Right atrium auricular region (tissue), 2 donors: ENCODE data around the gene DENND4A. TPM values are rescaled to one million over a fixed set of nuclear protein-coding genes. Genes with fewer than 3 reads are reported as not detected.

Source experiments
- DNase-seq: peaks from one replicate; pipeline ENCODE4 v3.0.0-alpha.2; 2019; ENCODE audit warnings: low spot score
- H3K27ac ChIP-seq, 2 donors: fragments of 200-600 bp; sonication (generic); 1 replicate in 1 of 2; 2 replicates in 1 of 2; pipeline ENCODE4 v1.5.1; 2016 to 2019
- H3K27me3 ChIP-seq, 2 donors: fragments of 200-600 bp; sonication (generic); one replicate each; pipeline versions ENCODE4 v1.5.1 to v1.6.0; 2017 to 2019
- H3K36me3 ChIP-seq: fragments of 200-600 bp; sonication (generic); one replicate; pipeline ENCODE4 v1.5.1; 2016
- H3K4me1 ChIP-seq, 2 donors: fragments of 200-600 bp; sonication (generic); one replicate each; pipeline versions ENCODE4 v1.5.1 to v1.6.0; 2017 to 2019
- H3K4me3 ChIP-seq, 2 donors: fragments of 200-600 bp; sonication (generic); 1 replicate in 1 of 2; 2 replicates in 1 of 2; pipeline ENCODE4 v1.5.1; 2017 to 2019; ENCODE audit warnings: mild to moderate bottlenecking in 1 of 2, moderate library complexity in 1 of 2
- H3K9me3 ChIP-seq, 2 donors: fragments of 200-600 bp; sonication (generic); one replicate each; pipeline ENCODE4 v1.5.1; 2019
- CTCF ChIP-seq, 2 donors: fragments of 200-600 bp; sonication (generic); IDR thresholded peaks; one replicate each; pipeline ENCODE4 v1.5.1; 2019; ENCODE audit warnings: antibody characterized with exemption in 2 of 2
- total RNA-seq, 2 donors: library from RNA; depleted of rRNA; stranded (reverse); fragments of >200 nt; gene quantifications; one replicate each; pipeline ENCODE4 v1.1.0, GENCODE V29; 2016

Gene DENND4A
- total RNA-seq = 10 to 100 TPM; 15.2 to 19.4 TPM

- Histone ChIP-seq H3K4me1 (peaks cover 0 to 4% of the 10 kb centered on the region in 2 donors), H3K27me3 (no peaks in the 10 kb centered on the region), H3K4me3 (peak within 1 kb of the TSS; percentile 86 to 97), H3K9me3 (no peaks in the 10 kb centered on the region), H3K27ac (peak within 1 kb of the TSS; percentile 99 to 100), H3K36me3 (no peaks in the 10 kb centered on the region)
- peak; percentile 98 for DNase-seq
- no peak for TF ChIP-seq CTCF (IDR thresholded peaks at IDR 0.05)
Observed at GRCh38 chr15:65792138-65792987, at the start of gene DENND4A. Gene DENND4A, minus strand, starts transcription at chr15:65792293. Its CDS starts 35,843 bp downstream, at chr15:65756450.

- no peaks in the 10 kb centered on the region for H3K36me3 ChIP-seq
- peaks cover 0 to 7% of the 10 kb centered on the region in 2 donors for H3K4me1 ChIP-seq
- H3K4me3 ChIP-seq = peak overlapping the region; percentile 2 to 23
- TF ChIP-seq CTCF (IDR thresholded peaks at IDR 0.05) = no peak
- H3K27ac ChIP-seq = peak overlapping the region in 1 of 2 donors; percentile 56
- no peaks in the 10 kb centered on the region for H3K27me3 ChIP-seq
- DNase-seq = no peak
- H3K9me3 ChIP-seq = no peaks in the 10 kb centered on the region
Observed at GRCh38 chr15:65841121-65841930, 49.2 kb upstream of the DENND4A start.

GRCh38 chr15:65839985-65840384 lies 47.9 kb upstream of the DENND4A start:
- Histone ChIP-seq H3K27ac (no peak overlapping the region), H3K36me3 (no peaks in the 10 kb centered on the region), H3K4me3 (no peak overlapping the region), H3K27me3 (no peaks in the 10 kb centered on the region), H3K4me1 (peaks cover 0 to 14% of the 10 kb centered on the region in 2 donors), H3K9me3 (no peaks in the 10 kb centered on the region)
- no peak for TF ChIP-seq CTCF (IDR thresholded peaks at IDR 0.05)
- no peak for DNase-seq

GRCh38 chr15:65839354-65839901 lies 47.3 kb upstream of the DENND4A start:
- H3K27me3 ChIP-seq = no peaks in the 10 kb centered on the region
- H3K4me1 ChIP-seq = peaks cover 0 to 16% of the 10 kb centered on the region in 2 donors
- no peak for TF ChIP-seq CTCF (IDR thresholded peaks at IDR 0.05)

GRCh38 chr15:65837301-65838294 lies 45.5 kb upstream of the DENND4A start:
- no peak for TF ChIP-seq CTCF (IDR thresholded peaks at IDR 0.05)
- no peak overlapping the region for H3K4me3 ChIP-seq
- no peak for DNase-seq
- no peaks in the 10 kb centered on the region for H3K9me3 ChIP-seq
- no peaks in the 10 kb centered on the region for H3K36me3 ChIP-seq
- H3K4me1 ChIP-seq = peaks cover 0 to 35% of the 10 kb centered on the region in 2 donors
- no peaks in the 10 kb centered on the region for H3K27me3 ChIP-seq
- no peak overlapping the region for H3K27ac ChIP-seq

More at GRCh38 chr15:65839354-65839901, 47.3 kb upstream of the DENND4A start:
- Histone ChIP-seq H3K9me3 (no peaks in the 10 kb centered on the region), H3K4me3 (no peak overlapping the region), H3K27ac (no peak overlapping the region), H3K36me3 (no peaks in the 10 kb centered on the region)
- no peak for DNase-seq
